Activated CD8-positive, alpha-beta memory T cell treated with anti-CD3 and anti-CD28 coated beads for 36 hours (primary cell): Measurements from ENCODE around the gene PLA2G2D. TPM values are rescaled to one million over a fixed set of nuclear protein-coding genes. Genes with fewer than 3 reads are reported as not detected.

Experiments used
- CTCF ChIA-PET: fragments of 350-600 bp; sonication (Branson Sonifier 250); formaldehyde crosslinking; loops from one replicate; lab custom pipeline; 2021; ENCODE audit warnings: antibody characterized with exemption; lab: Charles Lee
- POLR2A ChIA-PET: fragments of 350-600 bp; sonication (Branson Sonifier 250); formaldehyde crosslinking; loops from one replicate; lab custom pipeline; 2021; ENCODE audit warnings: antibody characterized with exemption; lab: Charles Lee
- total RNA-seq, 2 experiments: library from RNA; stranded (reverse); gene quantifications; one replicate each; pipeline ENCODE4 v1.2.3, GENCODE V29; 2021

PLA2G2D gene
- total RNA-seq, 2 experiments from 2014 or later = not detected

DNA sequence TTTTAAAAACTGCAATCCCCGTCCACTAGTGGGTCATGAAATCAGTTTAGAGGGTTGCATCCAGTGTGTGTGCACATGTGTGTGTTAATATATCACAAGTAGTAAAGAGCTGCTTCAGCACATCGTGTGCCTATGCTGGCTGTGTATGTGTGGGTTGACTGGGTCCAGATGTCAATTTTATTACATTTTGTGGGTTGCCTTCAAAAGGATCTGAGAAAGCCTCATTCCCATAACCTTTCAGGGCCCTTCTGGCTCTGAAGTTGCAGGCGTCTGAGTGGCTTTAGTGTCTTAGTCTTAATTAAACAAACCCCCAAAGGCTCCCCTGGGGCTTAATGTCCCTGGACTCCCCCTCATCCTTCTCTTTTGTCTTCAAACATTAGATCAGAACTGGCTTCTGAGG lies 19.8 kb downstream of the PLA2G2D start:
- ChIA-PET CTCF (interaction anchor here (0.6 to 1.1 kb wide), 2 partner anchors 24 to 96 kb away, joined by 3 to 4 read pairs; no protein-coding TSS in a partner anchor), POLR2A (no interaction called here)

GRCh38 chr1:20096840-20097447 lies 22.4 kb downstream of the PLA2G2D start:
- ChIA-PET POLR2A (no interaction called here), CTCF (no interaction called here)

- CTCF ChIA-PET = interaction anchor here (0.6 kb wide), 1 partner anchor 38 kb away, joined by 3 read pairs; no protein-coding TSS in a partner anchor
- POLR2A ChIA-PET = no interaction called here
Observed at GRCh38 chr1:20095564-20096434, 23.5 kb downstream of the PLA2G2D start.

GRCh38 chr1:20093940-20094391 lies 25.4 kb downstream of the PLA2G2D start:
- CTCF ChIA-PET = no interaction called here
- POLR2A ChIA-PET = no interaction called here

DNA sequence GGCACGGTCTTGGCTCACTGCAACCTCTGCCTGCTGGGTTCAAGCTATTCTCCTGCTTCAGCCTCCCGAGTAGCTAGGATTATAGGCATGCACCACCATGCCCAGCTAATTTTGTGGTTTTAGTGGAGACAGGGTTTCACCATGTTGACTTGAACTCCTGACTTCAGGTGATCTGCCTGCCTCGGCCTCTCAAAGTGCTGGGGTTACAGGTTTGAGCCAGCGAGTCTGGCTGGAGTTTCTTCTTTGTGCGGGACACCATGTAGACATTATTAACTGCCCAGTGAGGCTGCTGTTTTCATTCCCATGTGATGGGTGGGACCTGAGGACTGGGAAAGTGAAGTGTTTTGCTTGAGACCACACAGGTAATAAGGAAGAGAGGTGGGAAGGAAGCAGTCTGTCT lies 26.0 kb downstream of the PLA2G2D start:
- ChIA-PET POLR2A (no interaction called here), CTCF (no interaction called here)

DNA sequence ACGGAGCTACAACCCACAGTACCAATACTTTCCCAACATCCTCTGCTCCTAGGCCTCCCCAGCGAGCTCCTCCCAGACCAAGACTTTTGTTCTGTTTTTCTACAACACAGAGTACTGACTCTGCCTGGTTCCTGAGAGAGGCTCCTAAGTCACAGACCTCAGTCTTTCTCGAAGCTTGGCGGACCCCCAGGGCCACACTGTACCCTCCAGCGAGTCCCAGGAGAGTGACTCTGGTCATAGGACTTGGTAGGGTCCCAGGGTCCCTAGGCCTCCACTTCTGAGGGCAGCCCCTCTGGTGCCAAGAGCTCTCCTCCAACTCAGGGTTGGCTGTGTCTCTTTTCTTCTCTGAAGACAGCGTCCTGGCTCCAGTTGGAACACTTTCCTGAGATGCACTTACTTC lies 28.7 kb downstream of the PLA2G2D start:
- ChIA-PET POLR2A (no interaction called here), CTCF (no interaction called here)

- POLR2A ChIA-PET = no interaction called here
- CTCF ChIA-PET = no interaction called here
Observed at GRCh38 chr1:20090119-20090518, 29.2 kb downstream of the PLA2G2D start.

DNA sequence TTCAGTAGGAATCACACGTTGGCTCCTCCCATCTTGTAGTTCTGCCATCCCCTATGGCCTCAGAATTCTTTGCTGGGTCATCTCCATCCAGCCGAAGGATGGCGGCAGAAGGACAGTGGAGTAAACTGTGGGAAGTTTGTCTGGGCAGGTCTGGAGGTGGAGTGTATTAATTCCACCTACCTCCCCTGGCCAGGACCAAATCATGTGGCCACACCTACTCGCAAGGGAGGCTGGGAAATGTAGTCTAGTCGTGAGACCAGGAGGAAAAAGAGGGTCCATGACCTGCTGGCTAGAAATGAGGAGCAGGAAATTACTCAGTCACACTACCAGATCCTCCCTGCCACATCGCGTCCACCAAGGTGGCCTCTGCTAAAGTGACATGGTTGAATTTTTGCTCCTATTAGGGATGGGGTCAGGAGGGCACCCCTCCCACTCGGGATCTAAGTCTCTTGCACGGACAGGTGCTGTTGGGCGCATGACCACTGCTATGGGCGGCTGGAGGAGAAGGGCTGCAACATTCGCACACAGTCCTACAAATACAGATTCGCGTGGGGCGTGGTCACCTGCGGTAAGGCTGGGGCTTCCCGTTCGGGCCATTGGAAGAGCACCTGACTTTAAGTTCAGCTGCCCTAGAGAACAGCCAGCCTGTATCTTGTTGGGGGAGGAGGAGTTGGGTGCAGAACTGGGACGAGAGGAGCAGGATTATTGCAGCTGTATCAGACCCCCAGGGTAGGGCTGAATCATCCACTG lies 29.8 kb downstream of the PLA2G2D start:
- ChIA-PET CTCF (no interaction called here), POLR2A (no interaction called here)

DNA sequence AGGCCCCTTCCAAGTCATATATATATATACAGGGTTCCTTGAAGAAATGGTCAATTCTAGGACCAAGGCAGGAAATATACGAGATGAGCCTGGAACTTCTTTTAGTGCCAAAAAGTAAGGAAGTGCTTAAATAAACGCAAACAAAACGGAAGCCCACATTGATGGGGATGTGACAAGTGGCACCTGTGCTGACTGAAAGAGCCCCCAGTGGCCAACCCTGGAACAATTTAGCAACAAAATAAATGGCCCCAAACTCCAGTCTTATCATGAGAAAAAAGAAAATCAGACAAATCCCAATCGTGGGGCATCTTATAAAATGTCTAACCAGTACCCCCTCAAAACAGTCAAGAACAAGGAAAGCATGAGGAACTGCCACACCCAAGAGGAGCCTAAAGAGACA lies 31.7 kb downstream of the PLA2G2D start:
- ChIA-PET CTCF (no interaction called here), POLR2A (no interaction called here)

DNA sequence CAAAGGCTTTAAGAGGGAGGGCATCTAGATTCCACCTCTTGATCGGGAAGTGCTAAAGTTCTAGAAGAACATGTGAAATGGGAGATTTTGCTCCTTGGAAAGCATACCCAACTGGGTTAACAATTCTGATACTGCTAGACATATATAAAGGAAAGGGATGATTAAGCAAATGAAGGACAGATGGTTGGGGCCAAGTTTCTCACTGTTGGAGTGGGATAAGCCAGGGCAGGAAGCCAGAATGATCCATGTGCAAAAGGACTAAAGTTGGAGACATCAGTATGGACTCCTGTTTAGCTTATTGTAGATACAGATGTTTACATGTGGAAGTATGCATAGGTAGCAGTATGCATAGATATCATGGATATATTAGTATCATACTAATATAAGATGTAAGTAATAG lies 32.5 kb downstream of the PLA2G2D start:
- ChIA-PET CTCF (no interaction called here), POLR2A (no interaction called here)

GRCh38 chr1:20083178-20083944 lies 36.0 kb downstream of the PLA2G2D start:
- ChIA-PET CTCF (no interaction called here), POLR2A (no interaction called here)

DNA sequence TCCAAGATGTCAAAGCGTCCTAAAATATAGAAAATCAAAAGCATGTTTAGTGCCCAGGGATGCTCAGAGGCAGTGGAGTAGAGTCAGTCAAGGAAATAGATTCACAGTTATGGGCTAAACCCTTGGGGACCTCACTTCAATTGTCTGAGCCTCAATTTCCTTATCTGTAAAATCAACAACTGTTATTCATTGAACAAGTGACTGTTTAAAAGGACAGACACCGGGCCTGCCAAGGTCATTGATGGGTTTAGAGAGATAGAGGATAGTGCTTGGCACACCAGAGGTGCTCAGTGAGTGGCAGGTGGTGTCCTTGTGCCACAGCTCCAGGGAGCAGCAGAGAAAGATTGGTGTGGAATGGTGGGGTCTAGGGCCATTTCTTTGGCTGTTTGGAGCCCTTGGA lies 36.6 kb downstream of the PLA2G2D start:
- ChIA-PET CTCF (no interaction called here), POLR2A (no interaction called here)

- CTCF ChIA-PET = no interaction called here
- POLR2A ChIA-PET = no interaction called here
Observed at GRCh38 chr1:20081353-20081810, 38.0 kb downstream of the PLA2G2D start.

DNA sequence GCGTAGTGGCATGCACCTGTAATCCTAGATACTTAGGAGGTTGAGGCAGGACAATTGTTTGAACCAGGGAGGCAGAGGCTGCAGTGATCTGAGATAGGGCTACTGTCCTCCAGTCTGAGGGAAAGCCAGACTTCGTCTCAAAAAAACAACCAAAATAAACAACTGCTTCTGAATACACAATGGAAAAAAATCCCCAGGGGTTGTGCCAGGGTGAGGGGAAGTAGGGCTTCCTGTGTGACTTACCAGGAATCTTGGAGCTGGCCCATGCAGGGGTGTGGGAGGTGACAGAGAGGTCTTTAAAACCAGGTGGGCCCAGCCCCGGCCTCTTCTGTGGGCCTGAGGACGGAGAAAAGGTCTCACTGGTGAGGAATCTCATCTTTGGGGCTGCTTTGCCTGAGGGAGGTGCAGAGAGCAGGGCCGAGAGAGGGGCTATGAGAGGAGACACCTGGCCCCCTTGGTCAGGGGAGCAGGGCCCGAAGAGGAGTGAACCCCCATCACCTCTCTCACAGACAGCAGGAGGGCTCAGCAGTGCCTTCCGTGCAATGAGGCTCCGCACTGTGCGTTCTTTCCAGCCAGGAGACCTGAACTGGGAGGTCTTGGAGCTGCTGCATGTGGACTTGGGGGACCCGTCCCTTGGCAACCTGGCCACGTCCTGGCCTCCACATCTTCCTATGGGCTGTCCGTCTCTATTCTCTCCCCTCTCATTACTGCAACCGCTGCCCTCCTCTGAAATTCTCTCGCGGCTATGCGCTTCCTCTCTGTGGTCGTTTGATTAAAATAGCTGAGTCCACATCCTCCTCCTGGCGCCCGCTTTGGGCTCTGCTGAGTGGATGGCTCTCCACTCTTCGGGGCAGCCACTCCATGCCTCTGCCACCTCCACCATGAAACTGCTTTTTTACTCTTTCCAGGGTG lies 38.6 kb downstream of the PLA2G2D start:
- ChIA-PET POLR2A (no interaction called here), CTCF (no interaction called here)

GRCh38 chr1:20079661-20080305 lies 39.6 kb downstream of the PLA2G2D start:
- ChIA-PET CTCF (interaction anchor here (0.7 kb wide), 1 partner anchor 1139 kb away, joined by 3 read pairs; no protein-coding TSS in a partner anchor), POLR2A (no interaction called here)

DNA sequence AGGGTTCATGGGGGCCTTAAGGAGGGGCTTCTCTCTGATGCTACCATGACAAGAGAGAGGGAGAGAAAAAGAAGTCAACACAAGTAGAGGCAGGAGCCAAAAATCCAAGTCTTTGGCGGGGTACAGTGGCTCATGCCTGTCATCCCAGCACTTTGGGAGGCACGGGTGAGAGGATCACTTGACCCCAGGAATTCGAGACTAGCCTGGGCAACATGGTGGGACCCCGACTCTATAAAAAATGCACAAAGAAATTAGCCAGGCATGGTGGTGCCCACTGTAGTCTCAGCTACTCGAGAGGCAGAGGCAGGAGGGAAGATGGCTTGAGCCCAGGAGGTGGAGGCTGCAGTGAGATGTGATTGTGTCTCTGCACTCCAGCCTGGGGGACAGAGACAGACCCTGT lies 40.6 kb downstream of the PLA2G2D start:
- POLR2A ChIA-PET = no interaction called here
- CTCF ChIA-PET = interaction anchor here (0.7 kb wide), 1 partner anchor 1140 kb away, joined by 3 read pairs; no protein-coding TSS in a partner anchor

DNA sequence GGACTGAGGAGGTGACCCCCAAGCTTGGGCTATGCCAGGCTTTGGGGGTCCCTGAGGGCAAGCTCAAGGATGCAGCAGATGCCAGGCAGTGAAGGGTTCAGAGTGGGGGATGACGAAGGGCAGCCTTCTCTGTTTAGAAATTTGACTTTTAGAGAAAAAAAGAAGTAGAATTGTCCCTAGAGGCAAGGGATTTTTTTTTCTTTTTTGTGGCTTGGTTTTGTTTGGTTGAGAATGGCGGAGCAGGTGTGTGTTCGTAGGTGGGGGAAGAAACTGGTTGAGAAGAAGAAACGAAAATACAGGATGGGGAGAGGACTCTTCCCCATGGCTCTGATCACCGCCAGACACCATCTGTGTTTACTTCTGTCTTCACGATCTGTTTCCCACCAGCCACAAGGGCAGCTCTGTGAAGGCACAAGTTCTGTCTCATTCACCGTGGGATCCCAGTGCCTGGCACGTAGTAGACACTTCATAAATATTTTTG lies 41.1 kb downstream of the PLA2G2D start:
- ChIA-PET POLR2A (no interaction called here), CTCF (no interaction called here)
